ENCODE data around the gene TRPM3. TPM values are rescaled to one million over a fixed set of nuclear protein-coding genes. Genes with fewer than 3 reads are reported as not detected.

TRPM3 gene
- total RNA-seq, 1 experiment from 2014 or later = not detected

GRCh38 chr9:70673844-70674243 is 447.6 kb downstream of the TRPM3 start:
- CTCF ChIA-PET = no interaction called here
- Mint-ChIP-seq H3K4me3 (ENCODE audit: low read depth, unreplicated experiment) (no peak overlapping the region), H3K36me3 (ENCODE audit: insufficient read depth, unreplicated experiment) (no peaks in the 10 kb centered on the region), H3K9me3 (ENCODE audit: low read depth, unreplicated experiment) (no peaks in the 10 kb centered on the region), H3K4me1 (ENCODE audit: low read depth, unreplicated experiment) (no peaks in the 10 kb centered on the region), H3K27me3 (ENCODE audit: unreplicated experiment) (peaks cover 25% of the 10 kb centered on the region), H3K27ac (ENCODE audit: unreplicated experiment) (no peak overlapping the region)
- TF ChIP-seq CTCF (IDR thresholded peaks at IDR 0.05; ENCODE audit: unreplicated experiment) = no peak
- no peak for DNase-seq
- intact Hi-C loops (cut with micrococcal nuclease; ENCODE audit: unreplicated experiment) = no loop called here
- no TSS peak for BruUV-seq (replicated peaks)

- Mint-ChIP-seq H3K36me3 (ENCODE audit: insufficient read depth, unreplicated experiment) (no peaks in the 10 kb centered on the region), H3K4me1 (ENCODE audit: low read depth, unreplicated experiment) (no peaks in the 10 kb centered on the region), H3K4me3 (ENCODE audit: low read depth, unreplicated experiment) (no peak overlapping the region), H3K27me3 (ENCODE audit: unreplicated experiment) (peaks cover 29% of the 10 kb centered on the region), H3K9me3 (ENCODE audit: low read depth, unreplicated experiment) (no peaks in the 10 kb centered on the region), H3K27ac (ENCODE audit: unreplicated experiment) (no peak overlapping the region)
- intact Hi-C loops (cut with micrococcal nuclease; ENCODE audit: unreplicated experiment) = no loop called here
- DNase-seq = no peak
- no TSS peak for BruUV-seq (replicated peaks)
- TF ChIP-seq CTCF (IDR thresholded peaks at IDR 0.05; ENCODE audit: unreplicated experiment) = no peak
- CTCF ChIA-PET = no interaction called here
Observed at GRCh38 chr9:70672161-70672649, 449.2 kb downstream of the TRPM3 start.

DNA sequence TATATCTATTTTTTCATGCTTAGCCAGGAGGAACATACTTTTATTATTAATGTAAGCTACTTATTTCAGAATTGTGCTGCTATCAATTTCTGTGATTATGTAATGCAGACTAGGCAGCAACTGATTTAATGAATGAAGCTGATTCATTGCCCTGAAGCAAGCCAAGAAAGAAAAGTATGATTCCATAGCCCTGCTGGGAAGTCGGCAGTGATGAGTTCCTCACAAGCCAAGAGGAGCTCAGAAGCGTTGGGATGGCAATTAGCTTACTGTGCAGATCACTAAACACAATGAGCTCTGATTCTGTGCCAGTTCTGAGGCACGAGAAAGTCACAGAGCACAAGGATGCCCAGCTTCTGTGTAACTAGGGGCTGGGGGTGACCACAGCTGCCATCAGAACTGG is 452.7 kb downstream of the TRPM3 start:
- BruUV-seq (replicated peaks) = no TSS peak
- no peak for TF ChIP-seq CTCF (IDR thresholded peaks at IDR 0.05; ENCODE audit: unreplicated experiment)
- no peak for DNase-seq
- intact Hi-C loops (cut with micrococcal nuclease; ENCODE audit: unreplicated experiment) = no loop called here
- H3K36me3 Mint-ChIP-seq (ENCODE audit: insufficient read depth, unreplicated experiment) = no peaks in the 10 kb centered on the region
- CTCF ChIA-PET = interaction anchor here (0.7 kb wide), 1 partner anchor 353 kb away, joined by 3 read pairs; no protein-coding TSS in a partner anchor
- no peak overlapping the region for H3K4me3 Mint-ChIP-seq (ENCODE audit: low read depth, unreplicated experiment)
- H3K27me3 Mint-ChIP-seq (ENCODE audit: unreplicated experiment) = peaks cover 20% of the 10 kb centered on the region
- H3K27ac Mint-ChIP-seq (ENCODE audit: unreplicated experiment) = no peak overlapping the region
- H3K9me3 Mint-ChIP-seq (ENCODE audit: low read depth, unreplicated experiment) = no peaks in the 10 kb centered on the region
- no peaks in the 10 kb centered on the region for H3K4me1 Mint-ChIP-seq (ENCODE audit: low read depth, unreplicated experiment)

GRCh38 chr9:70658765-70659164 is 462.7 kb downstream of the TRPM3 start:
- H3K27me3 Mint-ChIP-seq (ENCODE audit: unreplicated experiment) = peaks cover 36% of the 10 kb centered on the region
- TF ChIP-seq CTCF (IDR thresholded peaks at IDR 0.05; ENCODE audit: unreplicated experiment) = no peak
- no peaks in the 10 kb centered on the region for H3K9me3 Mint-ChIP-seq (ENCODE audit: low read depth, unreplicated experiment)
- CTCF ChIA-PET = no interaction called here
- H3K36me3 Mint-ChIP-seq (ENCODE audit: insufficient read depth, unreplicated experiment) = no peaks in the 10 kb centered on the region
- DNase-seq = no peak
- H3K27ac Mint-ChIP-seq (ENCODE audit: unreplicated experiment) = no peak overlapping the region
- H3K4me3 Mint-ChIP-seq (ENCODE audit: low read depth, unreplicated experiment) = no peak overlapping the region
- intact Hi-C loops (cut with micrococcal nuclease; ENCODE audit: unreplicated experiment) = no loop called here
- BruUV-seq (replicated peaks) = no TSS peak
- no peaks in the 10 kb centered on the region for H3K4me1 Mint-ChIP-seq (ENCODE audit: low read depth, unreplicated experiment)
